GM23338 (cell line): ENCODE results near the gene LRIG3.

Source experiments
- CREB1 ChIP-seq: fragments of 250-450 bp; sonication (Bioruptor Pico); IDR thresholded peaks from 2 replicates; pipeline ENCODE4 v1.5.0; 2020; ENCODE audit warnings: low read depth, mild to moderate bottlenecking, moderate library complexity
- CTCF ChIP-seq, 2 experiments: fragments of 200-600 bp in 1 of 2; sonication (generic) in 1 of 2; conservative IDR thresholded peaks; 2 replicates each; pipeline versions ENCODE4 v1.5.1 to v1.6.1; 2016 to 2017; ENCODE audit warnings: antibody characterized with exemption in 2 of 2, low read depth in 2 of 2, mild to moderate bottlenecking in 2 of 2, moderate library complexity in 1 of 2
- EZH2 ChIP-seq: fragments of 200-600 bp; sonication (generic); IDR thresholded peaks from one replicate; pipeline ENCODE4 v1.8.0; 2017; ENCODE audit warnings: antibody characterized with exemption, mild to moderate bottlenecking, low read depth; ENCODE audit not compliant: unreplicated experiment
- EZH2phosphoT487 ChIP-seq: fragments of 200-600 bp; sonication (generic); IDR thresholded peaks from one replicate; pipeline ENCODE4 v1.8.1; 2018; ENCODE audit warnings: antibody characterized with exemption; ENCODE audit not compliant: unreplicated experiment
- JUNB ChIP-seq: IDR thresholded peaks from one replicate; pipeline ENCODE4 v1.6.1; 2016; ENCODE audit warnings: antibody characterized with exemption; ENCODE audit not compliant: unreplicated experiment
- POLR2AphosphoS5 ChIP-seq: IDR thresholded peaks from 2 replicates; pipeline ENCODE4 v1.6.1; 2016; ENCODE audit warnings: antibody characterized with exemption, low read depth
- REST ChIP-seq: IDR thresholded peaks from one replicate; pipeline ENCODE4 v1.6.1; 2018; ENCODE audit warnings: antibody characterized with exemption; ENCODE audit not compliant: unreplicated experiment
- STAT1 ChIP-seq: IDR thresholded peaks from one replicate; pipeline ENCODE4 v1.6.1; 2016; ENCODE audit warnings: antibody characterized with exemption; ENCODE audit not compliant: unreplicated experiment
- ZNF114 ChIP-seq: fragments of 250-450 bp; sonication (Bioruptor Pico); IDR thresholded peaks from 2 replicates; pipeline ENCODE4 v1.5.0; 2020; ENCODE audit warnings: mild to moderate bottlenecking, moderate library complexity
- ZNF331 ChIP-seq: fragments of 250-450 bp; sonication (Bioruptor Pico); IDR thresholded peaks from 2 replicates; pipeline ENCODE4 v1.5.0; 2020; ENCODE audit warnings: low read depth, mild to moderate bottlenecking, moderate library complexity
- ZNF462 ChIP-seq: fragments of 250-450 bp; sonication (Bioruptor Pico); IDR thresholded peaks from 2 replicates; pipeline ENCODE4 v1.5.0; 2020; ENCODE audit warnings: mild to moderate bottlenecking, moderate library complexity

- no peak for TF ChIP-seq EZH2
- TF ChIP-seq CTCF (conservative IDR thresholded peaks at IDR 0.05; ENCODE audit: low read depth in 2 of 2): no peak
- no peak for TF ChIP-seq REST
- no peak for TF ChIP-seq EZH2phosphoT487
- TF ChIP-seq JUNB: no peak
- TF ChIP-seq CREB1 (CRISPR knock-in tag): no peak
- no peak for TF ChIP-seq ZNF331
- no peak for TF ChIP-seq POLR2AphosphoS5
- no peak for TF ChIP-seq ZNF114 (CRISPR knock-in tag)
- no peak for TF ChIP-seq STAT1
- TF ChIP-seq ZNF462 (CRISPR knock-in tag): no peak
These were observed 22.3 kb downstream of the LRIG3 start for GRCh38 chr12:58897969-58898368.
